HEK293 (cell line): ENCODE measurements around the gene VGLL4.

Experiments used
- HOXC10 ChIP-seq: sonication (generic); formaldehyde crosslinking; IDR thresholded peaks from 2 replicates; pipeline ENCODE4 v1.8.1; 2023; ENCODE audit warnings: mild to moderate bottlenecking, missing genetic modification reagents
- KLF1 ChIP-seq: fragments of 450-650 bp; formaldehyde crosslinking; IDR thresholded peaks from 2 replicates; pipeline ENCODE4 v1.5.1; 2016; ENCODE audit warnings: missing biosample characterization, missing genetic modification characterization
- KLF10 ChIP-seq: fragments of 450-650 bp; IDR thresholded peaks from 2 replicates; pipeline ENCODE4 v1.5.1; 2018; ENCODE audit warnings: missing biosample characterization, mild to moderate bottlenecking, missing genetic modification characterization
- KLF7 ChIP-seq: fragments of 450-650 bp; formaldehyde crosslinking; IDR thresholded peaks from 2 replicates; pipeline ENCODE4 v1.5.1; 2016; ENCODE audit warnings: missing biosample characterization, missing genetic modification characterization, borderline replicate concordance
- MEIS1 ChIP-seq: sonication (generic); formaldehyde crosslinking; IDR thresholded peaks from 2 replicates; pipeline ENCODE4 v1.8.1; 2022; ENCODE audit warnings: missing genetic modification reagents, mild to moderate bottlenecking, borderline replicate concordance
- MYNN ChIP-seq: fragments of 450-650 bp; formaldehyde crosslinking; IDR thresholded peaks from 2 replicates; pipeline ENCODE4 v1.5.1; 2016; ENCODE audit warnings: missing biosample characterization, missing genetic modification characterization, borderline replicate concordance
- SCRT1 ChIP-seq: fragments of 450-650 bp; formaldehyde crosslinking; IDR thresholded peaks from 2 replicates; pipeline ENCODE4 v1.5.1; 2016; ENCODE audit warnings: missing biosample characterization, missing genetic modification characterization, borderline replicate concordance
- ZNF10 ChIP-seq: fragments of 450-650 bp; formaldehyde crosslinking; IDR thresholded peaks from 2 replicates; pipeline ENCODE4 v1.5.1; 2017; ENCODE audit warnings: missing biosample characterization, missing genetic modification characterization
- ZNF169 ChIP-seq: fragments of 450-650 bp; formaldehyde crosslinking; IDR thresholded peaks from 2 replicates; pipeline ENCODE4 v1.5.1; 2016; ENCODE audit warnings: missing biosample characterization, missing genetic modification characterization
- ZNF202 ChIP-seq: fragments of 450-650 bp; formaldehyde crosslinking; IDR thresholded peaks from 2 replicates; pipeline ENCODE4 v1.5.1; 2016; ENCODE audit warnings: missing biosample characterization, missing genetic modification characterization, borderline replicate concordance
- ZNF211 ChIP-seq: fragments of 450-650 bp; formaldehyde crosslinking; IDR thresholded peaks from 2 replicates; pipeline ENCODE4 v1.5.1; 2016; ENCODE audit warnings: low read depth, missing biosample characterization, missing genetic modification characterization
- ZNF248 ChIP-seq: fragments of 450-650 bp; formaldehyde crosslinking; IDR thresholded peaks from 2 replicates; pipeline ENCODE4 v1.5.1; 2017; ENCODE audit warnings: missing biosample characterization, missing genetic modification characterization
- ZNF311 ChIP-seq: fragments of 450-650 bp; formaldehyde crosslinking; IDR thresholded peaks from 2 replicates; pipeline ENCODE4 v1.5.1; 2017; ENCODE audit warnings: missing biosample characterization, missing genetic modification characterization, borderline replicate concordance
- ZNF510 ChIP-seq: fragments of 450-650 bp; formaldehyde crosslinking; IDR thresholded peaks from 2 replicates; pipeline ENCODE4 v1.5.1; 2018; ENCODE audit warnings: mild to moderate bottlenecking, missing genetic modification characterization, missing biosample characterization; ENCODE audit not compliant: insufficient replicate concordance
- ZNF529 ChIP-seq: fragments of 450-650 bp; formaldehyde crosslinking; IDR thresholded peaks from 2 replicates; pipeline ENCODE4 v1.5.1; 2017; ENCODE audit warnings: missing genetic modification characterization, missing biosample characterization; ENCODE audit not compliant: insufficient replicate concordance
- ZNF548 ChIP-seq: fragments of 450-650 bp; formaldehyde crosslinking; IDR thresholded peaks from 2 replicates; pipeline ENCODE4 v1.5.1; 2016; ENCODE audit warnings: missing biosample characterization, missing genetic modification characterization
- ZNF596 ChIP-seq: fragments of 450-650 bp; IDR thresholded peaks from 2 replicates; pipeline ENCODE4 v1.5.0; 2018; ENCODE audit warnings: missing biosample characterization, mild to moderate bottlenecking, missing genetic modification characterization, moderate library complexity
- ZNF677 ChIP-seq: fragments of 450-650 bp; IDR thresholded peaks from 2 replicates; pipeline ENCODE4 v1.5.0; 2018; ENCODE audit warnings: missing biosample characterization, mild to moderate bottlenecking, missing genetic modification characterization, moderate library complexity
- ZNF76 ChIP-seq: fragments of 450-650 bp; formaldehyde crosslinking; IDR thresholded peaks from 2 replicates; pipeline ENCODE4; 2016; ENCODE audit warnings: low read depth, missing biosample characterization, missing genetic modification characterization, borderline replicate concordance
- ZNF768 ChIP-seq: fragments of 450-650 bp; formaldehyde crosslinking; IDR thresholded peaks from 2 replicates; pipeline ENCODE4 v1.5.1; 2018; ENCODE audit warnings: missing biosample characterization, mild to moderate bottlenecking, missing genetic modification characterization
- ZSCAN23 ChIP-seq: fragments of 450-650 bp; formaldehyde crosslinking; IDR thresholded peaks from 2 replicates; pipeline ENCODE4 v1.5.1; 2016; ENCODE audit warnings: missing biosample characterization, missing genetic modification characterization
- TF ChIP-seq, protein P1 (sequence below): IDR thresholded peaks from 2 replicates; pipeline ENCODE4 v1.6.1; 2011; ENCODE audit warnings: mild to moderate bottlenecking, low read depth, low read length, borderline replicate concordance
- TF ChIP-seq, protein P2 (sequence below): fragments of 450-650 bp; formaldehyde crosslinking; IDR thresholded peaks from 2 replicates; pipeline ENCODE4 v1.5.1; 2016; ENCODE audit warnings: missing biosample characterization, missing genetic modification characterization
- TF ChIP-seq, protein P3 (sequence below): fragments of 450-650 bp; formaldehyde crosslinking; IDR thresholded peaks from 2 replicates; pipeline ENCODE4 v1.5.1; 2016; ENCODE audit warnings: missing biosample characterization, missing genetic modification characterization
- TF ChIP-seq, protein P4 (sequence below): fragments of 450-650 bp; formaldehyde crosslinking; IDR thresholded peaks from 2 replicates; pipeline ENCODE4 v1.5.1; 2016; ENCODE audit warnings: missing biosample characterization, missing genetic modification characterization
- TF ChIP-seq, protein P5 (sequence below): fragments of 450-650 bp; formaldehyde crosslinking; IDR thresholded peaks from 2 replicates; pipeline ENCODE4 v1.5.1; 2016; ENCODE audit warnings: missing biosample characterization, missing genetic modification characterization
- TF ChIP-seq, protein P6 (sequence below): fragments of 450-650 bp; formaldehyde crosslinking; IDR thresholded peaks from 2 replicates; pipeline ENCODE4 v1.5.1; 2017; ENCODE audit warnings: missing biosample characterization, missing genetic modification characterization

Gene VGLL4

DNA sequence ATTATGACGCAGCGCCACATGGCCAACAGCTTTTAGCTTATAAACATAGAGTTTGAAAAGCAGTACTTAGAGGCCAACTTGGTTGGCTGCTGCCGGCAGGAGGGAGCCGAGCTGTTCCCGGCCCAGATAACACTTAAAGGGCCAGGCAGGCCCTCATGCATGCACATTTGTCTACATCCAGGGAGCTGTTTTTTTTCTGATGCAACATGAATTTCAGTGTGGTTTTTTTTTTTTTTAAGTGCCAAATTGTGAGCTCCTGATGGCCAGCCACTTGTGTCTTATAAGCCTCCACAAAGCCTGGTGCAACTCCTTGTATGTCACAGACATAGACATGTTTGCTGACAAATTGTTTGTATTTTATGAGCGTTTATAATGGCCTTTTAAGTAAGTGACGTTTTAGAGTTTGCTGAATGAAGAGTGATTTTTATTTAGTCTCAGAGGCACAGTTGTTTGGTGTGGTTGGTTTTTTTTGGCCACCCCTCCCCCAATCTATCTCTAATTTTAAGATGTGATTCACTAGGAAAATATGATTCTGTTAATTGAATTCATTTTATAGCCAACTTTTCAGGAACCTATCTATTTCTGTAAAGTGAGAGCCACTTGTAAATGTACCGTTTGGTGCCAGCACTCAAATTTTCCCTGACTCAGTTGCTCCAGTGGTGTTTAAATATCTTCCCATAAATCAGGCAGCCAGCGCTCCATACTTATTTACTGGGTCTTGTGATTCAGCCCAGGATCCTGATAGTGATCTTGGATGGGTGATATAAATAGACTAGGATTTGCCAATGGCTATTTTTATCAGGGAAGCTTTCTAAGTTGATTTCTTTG, 134.3 kb downstream of the VGLL4 start (continued):
- TF ChIP-seq KLF10 (tag by site-specific recombination) (peak; percentile 53), ZNF768 (tag by site-specific recombination) (no peak), ZNF529 (tag by site-specific recombination) (no peak), KLF1 (tag by site-specific recombination) (peak; percentile 29; the same call in 1 of the 2 replicates), ZNF596 (tag by site-specific recombination) (no peak; the same call in 1 of the 2 replicates), ZNF548 (no peak), MEIS1 (CRISPR knock-in tag) (no peak), SCRT1 (peak; percentile 86), ZNF311 (no peak), ZSCAN23 (tag by site-specific recombination) (peak; percentile 65; the same call in 1 of the 2 replicates), ZNF248 (tag by site-specific recombination) (no peak), HOXC10 (no peak), ZNF76 (peak; percentile 12; the same call in 1 of the 2 replicates), KLF7 (tag by site-specific recombination) (no peak), ZNF10 (tag by site-specific recombination) (no peak), MYNN (tag by site-specific recombination) (0 out of 2 replicates have a peak, but pooled peaks have one; percentile 33), ZNF211 (tag by site-specific recombination) (no peak), ZNF202 (no peak), ZNF677 (no peak), ZNF169 (tag by site-specific recombination) (no peak), ZNF510 (tag by site-specific recombination) (no peak)
- TF ChIP-seq, protein P1, sequence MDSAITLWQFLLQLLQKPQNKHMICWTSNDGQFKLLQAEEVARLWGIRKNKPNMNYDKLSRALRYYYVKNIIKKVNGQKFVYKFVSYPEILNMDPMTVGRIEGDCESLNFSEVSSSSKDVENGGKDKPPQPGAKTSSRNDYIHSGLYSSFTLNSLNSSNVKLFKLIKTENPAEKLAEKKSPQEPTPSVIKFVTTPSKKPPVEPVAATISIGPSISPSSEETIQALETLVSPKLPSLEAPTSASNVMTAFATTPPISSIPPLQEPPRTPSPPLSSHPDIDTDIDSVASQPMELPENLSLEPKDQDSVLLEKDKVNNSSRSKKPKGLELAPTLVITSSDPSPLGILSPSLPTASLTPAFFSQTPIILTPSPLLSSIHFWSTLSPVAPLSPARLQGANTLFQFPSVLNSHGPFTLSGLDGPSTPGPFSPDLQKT: no peak
- TF ChIP-seq, protein P2, sequence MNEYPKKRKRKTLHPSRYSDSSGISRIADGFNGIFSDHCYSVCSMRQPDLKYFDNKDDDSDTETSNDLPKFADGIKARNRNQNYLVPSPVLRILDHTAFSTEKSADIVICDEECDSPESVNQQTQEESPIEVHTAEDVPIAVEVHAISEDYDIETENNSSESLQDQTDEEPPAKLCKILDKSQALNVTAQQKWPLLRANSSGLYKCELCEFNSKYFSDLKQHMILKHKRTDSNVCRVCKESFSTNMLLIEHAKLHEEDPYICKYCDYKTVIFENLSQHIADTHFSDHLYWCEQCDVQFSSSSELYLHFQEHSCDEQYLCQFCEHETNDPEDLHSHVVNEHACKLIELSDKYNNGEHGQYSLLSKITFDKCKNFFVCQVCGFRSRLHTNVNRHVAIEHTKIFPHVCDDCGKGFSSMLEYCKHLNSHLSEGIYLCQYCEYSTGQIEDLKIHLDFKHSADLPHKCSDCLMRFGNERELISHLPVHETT (tag by site-specific recombination): peak; percentile 45; the same call in 1 of the 2 replicates
- TF ChIP-seq, protein P3, sequence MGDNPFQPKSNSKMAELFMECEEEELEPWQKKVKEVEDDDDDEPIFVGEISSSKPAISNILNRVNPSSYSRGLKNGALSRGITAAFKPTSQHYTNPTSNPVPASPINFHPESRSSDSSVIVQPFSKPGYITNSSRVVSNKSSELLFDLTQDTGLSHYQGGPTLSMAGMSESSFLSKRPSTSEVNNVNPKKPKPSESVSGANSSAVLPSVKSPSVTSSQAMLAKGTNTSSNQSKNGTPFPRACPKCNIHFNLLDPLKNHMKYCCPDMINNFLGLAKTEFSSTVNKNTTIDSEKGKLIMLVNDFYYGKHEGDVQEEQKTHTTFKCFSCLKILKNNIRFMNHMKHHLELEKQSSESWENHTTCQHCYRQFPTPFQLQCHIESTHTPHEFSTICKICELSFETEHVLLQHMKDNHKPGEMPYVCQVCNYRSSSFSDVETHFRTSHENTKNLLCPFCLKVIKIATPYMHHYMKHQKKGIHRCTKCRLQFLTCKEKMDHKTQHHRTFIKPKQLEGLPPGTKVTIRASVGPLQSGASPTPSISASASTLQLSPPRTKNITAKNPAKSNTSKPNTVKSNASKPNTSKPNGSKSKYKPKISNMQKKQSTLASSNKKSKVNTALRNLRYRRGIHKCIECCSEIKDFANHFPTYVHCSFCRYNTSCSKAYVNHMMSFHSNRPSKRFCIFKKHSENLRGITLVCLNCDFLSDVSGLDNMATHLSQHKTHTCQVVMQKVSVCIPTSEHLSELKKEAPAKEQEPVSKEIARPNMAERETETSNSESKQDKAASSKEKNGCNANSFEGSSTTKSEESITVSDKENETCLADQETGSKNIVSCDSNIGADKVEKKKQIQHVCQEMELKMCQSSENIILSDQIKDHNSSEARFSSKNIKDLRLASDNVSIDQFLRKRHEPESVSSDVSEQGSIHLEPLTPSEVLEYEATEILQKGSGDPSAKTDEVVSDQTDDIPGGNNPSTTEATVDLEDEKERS: no peak
- TF ChIP-seq, protein P4, sequence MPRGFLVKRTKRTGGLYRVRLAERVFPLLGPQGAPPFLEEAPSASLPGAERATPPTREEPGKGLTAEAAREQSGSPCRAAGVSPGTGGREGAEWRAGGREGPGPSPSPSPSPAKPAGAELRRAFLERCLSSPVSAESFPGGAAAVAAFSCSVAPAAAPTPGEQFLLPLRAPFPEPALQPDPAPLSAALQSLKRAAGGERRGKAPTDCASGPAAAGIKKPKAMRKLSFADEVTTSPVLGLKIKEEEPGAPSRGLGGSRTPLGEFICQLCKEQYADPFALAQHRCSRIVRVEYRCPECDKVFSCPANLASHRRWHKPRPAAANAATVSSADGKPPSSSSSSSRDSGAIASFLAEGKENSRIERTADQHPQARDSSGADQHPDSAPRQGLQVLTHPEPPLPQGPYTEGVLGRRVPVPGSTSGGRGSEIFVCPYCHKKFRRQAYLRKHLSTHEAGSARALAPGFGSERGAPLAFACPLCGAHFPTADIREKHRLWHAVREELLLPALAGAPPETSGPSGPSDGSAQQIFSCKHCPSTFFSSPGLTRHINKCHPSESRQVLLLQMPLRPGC: peak; percentile 80
- TF ChIP-seq, protein P5, sequence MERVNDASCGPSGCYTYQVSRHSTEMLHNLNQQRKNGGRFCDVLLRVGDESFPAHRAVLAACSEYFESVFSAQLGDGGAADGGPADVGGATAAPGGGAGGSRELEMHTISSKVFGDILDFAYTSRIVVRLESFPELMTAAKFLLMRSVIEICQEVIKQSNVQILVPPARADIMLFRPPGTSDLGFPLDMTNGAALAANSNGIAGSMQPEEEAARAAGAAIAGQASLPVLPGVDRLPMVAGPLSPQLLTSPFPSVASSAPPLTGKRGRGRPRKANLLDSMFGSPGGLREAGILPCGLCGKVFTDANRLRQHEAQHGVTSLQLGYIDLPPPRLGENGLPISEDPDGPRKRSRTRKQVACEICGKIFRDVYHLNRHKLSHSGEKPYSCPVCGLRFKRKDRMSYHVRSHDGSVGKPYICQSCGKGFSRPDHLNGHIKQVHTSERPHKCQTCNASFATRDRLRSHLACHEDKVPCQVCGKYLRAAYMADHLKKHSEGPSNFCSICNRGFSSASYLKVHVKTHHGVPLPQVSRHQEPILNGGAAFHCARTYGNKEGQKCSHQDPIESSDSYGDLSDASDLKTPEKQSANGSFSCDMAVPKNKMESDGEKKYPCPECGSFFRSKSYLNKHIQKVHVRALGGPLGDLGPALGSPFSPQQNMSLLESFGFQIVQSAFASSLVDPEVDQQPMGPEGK (tag by site-specific recombination): peak; percentile 46; the same call in 1 of the 2 replicates
- TF ChIP-seq, protein P6, sequence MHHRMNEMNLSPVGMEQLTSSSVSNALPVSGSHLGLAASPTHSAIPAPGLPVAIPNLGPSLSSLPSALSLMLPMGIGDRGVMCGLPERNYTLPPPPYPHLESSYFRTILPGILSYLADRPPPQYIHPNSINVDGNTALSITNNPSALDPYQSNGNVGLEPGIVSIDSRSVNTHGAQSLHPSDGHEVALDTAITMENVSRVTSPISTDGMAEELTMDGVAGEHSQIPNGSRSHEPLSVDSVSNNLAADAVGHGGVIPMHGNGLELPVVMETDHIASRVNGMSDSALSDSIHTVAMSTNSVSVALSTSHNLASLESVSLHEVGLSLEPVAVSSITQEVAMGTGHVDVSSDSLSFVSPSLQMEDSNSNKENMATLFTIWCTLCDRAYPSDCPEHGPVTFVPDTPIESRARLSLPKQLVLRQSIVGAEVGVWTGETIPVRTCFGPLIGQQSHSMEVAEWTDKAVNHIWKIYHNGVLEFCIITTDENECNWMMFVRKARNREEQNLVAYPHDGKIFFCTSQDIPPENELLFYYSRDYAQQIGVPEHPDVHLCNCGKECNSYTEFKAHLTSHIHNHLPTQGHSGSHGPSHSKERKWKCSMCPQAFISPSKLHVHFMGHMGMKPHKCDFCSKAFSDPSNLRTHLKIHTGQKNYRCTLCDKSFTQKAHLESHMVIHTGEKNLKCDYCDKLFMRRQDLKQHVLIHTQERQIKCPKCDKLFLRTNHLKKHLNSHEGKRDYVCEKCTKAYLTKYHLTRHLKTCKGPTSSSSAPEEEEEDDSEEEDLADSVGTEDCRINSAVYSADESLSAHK (tag by site-specific recombination): peak; percentile 87
